NB4 (cell line): ENCODE measurements around the gene GRID1.

ENCODE experiments used
- CTCF ChIP-seq: IDR thresholded peaks from one replicate; pipeline ENCODE4 v1.5.1; 2012; ENCODE audit warnings: low read depth, low read length
- MYC ChIP-seq: IDR thresholded peaks from 2 replicates; pipeline ENCODE4 v1.6.1; 2011; ENCODE audit warnings: low read depth, low read length
- POLR2A ChIP-seq: IDR thresholded peaks from 2 replicates; pipeline ENCODE4 v1.6.1; 2011; ENCODE audit warnings: mild to moderate bottlenecking; ENCODE audit not compliant: insufficient read length; ENCODE audit errors: extremely low read depth

GRCh38 chr10:85920311-85920710, 446.3 kb downstream of the GRID1 start:
- no peak for TF ChIP-seq MYC
- no peak for TF ChIP-seq POLR2A
- no peak for TF ChIP-seq CTCF
